Measurements from ENCODE around the gene ADH7. TPM values are rescaled to one million over a fixed set of nuclear protein-coding genes. Genes with fewer than 3 reads are reported as not detected.
A peak's percentile ranks its signal among the peaks of the same experiment; 100 is the strongest.

Gene ADH7
- total and polyA plus RNA-seq, 2 of the 13 experiments (the other 11 are each of a cell fraction or from before 2014, with no cell fraction given) = not detected

DNA sequence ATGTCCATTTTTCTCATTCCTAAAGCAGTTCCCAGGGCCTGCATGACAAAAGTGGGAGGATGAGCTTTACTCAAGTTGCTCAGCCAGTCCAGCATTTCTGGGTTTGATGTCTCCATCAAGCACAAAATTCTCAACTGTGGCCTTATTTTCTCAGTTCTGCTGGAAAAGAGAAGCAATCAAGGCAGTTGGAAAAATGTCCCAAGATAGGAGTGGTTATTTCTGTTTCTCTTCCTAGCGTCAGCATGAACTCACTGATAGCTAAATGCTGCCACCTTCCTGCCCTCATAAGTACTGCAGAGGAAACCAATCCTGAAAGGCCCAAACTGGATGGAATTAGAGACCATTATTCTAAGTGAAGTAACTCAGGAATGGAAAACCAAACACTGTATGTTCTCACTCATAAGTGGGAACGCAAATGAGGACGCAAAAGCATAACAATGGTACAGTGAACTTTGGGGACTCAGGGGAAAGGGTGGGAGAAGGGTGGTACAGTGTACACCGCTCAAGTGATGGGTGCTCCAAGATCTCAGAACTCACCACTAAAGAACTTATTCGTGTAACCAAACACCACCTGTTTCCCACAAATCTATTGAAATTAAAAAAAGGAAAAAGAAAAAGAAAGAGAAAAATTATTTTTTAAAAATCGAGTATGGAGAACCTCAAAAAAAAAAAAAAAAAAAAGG, 29.6 kb downstream of the ADH7 start (continued):
- TF ChIP-seq HNRNPUL1 (IDR thresholded peaks at IDR 0.05; ENCODE audit: low read depth, low read length) = no peak
- TF ChIP-seq SALL1 (CRISPR knock-in tag; IDR thresholded peaks at IDR 0.05) = peak; percentile 44; the same call in 1 of the 2 replicates
- 0 out of 2 replicates have a peak, but pooled peaks have one; percentile 16 for TF ChIP-seq HDAC2 (CRISPR knock-in tag; IDR thresholded peaks at IDR 0.05)
- TF ChIP-seq NCOA2 (CRISPR knock-in tag; IDR thresholded peaks at IDR 0.05) = no peak
- TF ChIP-seq ZUFSP (CRISPR knock-in tag; IDR thresholded peaks at IDR 0.05; ENCODE audit: borderline replicate concordance) = no peak
- 0 out of 2 replicates have a peak, but pooled peaks have one; percentile 23 for TF ChIP-seq NR2C2 (CRISPR knock-in tag; IDR thresholded peaks at IDR 0.05; ENCODE audit: borderline replicate concordance)
- TF ChIP-seq BHLHE40 (IDR thresholded peaks at IDR 0.05; ENCODE audit: low read length) = no peak
- no peak for TF ChIP-seq ZBTB4 (CRISPR knock-in tag; IDR thresholded peaks at IDR 0.05; ENCODE audit: borderline replicate concordance)
- TF ChIP-seq, protein P1, sequence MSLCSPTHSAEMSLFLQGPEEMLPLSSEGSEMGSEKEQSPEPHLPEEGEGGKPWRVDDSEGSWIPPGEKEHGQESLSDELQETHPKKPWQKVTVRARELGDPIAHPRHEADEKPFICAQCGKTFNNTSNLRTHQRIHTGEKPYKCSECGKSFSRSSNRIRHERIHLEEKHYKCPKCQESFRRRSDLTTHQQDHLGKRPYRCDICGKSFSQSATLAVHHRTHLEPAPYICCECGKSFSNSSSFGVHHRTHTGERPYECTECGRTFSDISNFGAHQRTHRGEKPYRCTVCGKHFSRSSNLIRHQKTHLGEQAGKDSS (CRISPR knock-in tag; IDR thresholded peaks at IDR 0.05; ENCODE audit: borderline replicate concordance, low read depth) = no peak
- TF ChIP-seq USF2 (IDR thresholded peaks at IDR 0.05; ENCODE audit: low read depth, low read length) = no peak
- no peak for TF ChIP-seq USF2 (CRISPR knock-in tag; IDR thresholded peaks at IDR 0.05; ENCODE audit: borderline replicate concordance)
- TF ChIP-seq GATAD1 (CRISPR knock-in tag; IDR thresholded peaks at IDR 0.05) = peak; percentile 38; the same call in 1 of the 2 replicates
- no peak for TF ChIP-seq ZKSCAN8 (CRISPR knock-in tag; IDR thresholded peaks at IDR 0.05; ENCODE audit: borderline replicate concordance)
- TF ChIP-seq ERF (CRISPR knock-in tag; IDR thresholded peaks at IDR 0.05) = peak; percentile 66; the same call in 1 of the 2 replicates
- 0 out of 2 replicates have a peak, but pooled peaks have one; percentile 44 for TF ChIP-seq NFKBIZ (CRISPR knock-in tag; IDR thresholded peaks at IDR 0.05)
- TF ChIP-seq, protein P2, sequence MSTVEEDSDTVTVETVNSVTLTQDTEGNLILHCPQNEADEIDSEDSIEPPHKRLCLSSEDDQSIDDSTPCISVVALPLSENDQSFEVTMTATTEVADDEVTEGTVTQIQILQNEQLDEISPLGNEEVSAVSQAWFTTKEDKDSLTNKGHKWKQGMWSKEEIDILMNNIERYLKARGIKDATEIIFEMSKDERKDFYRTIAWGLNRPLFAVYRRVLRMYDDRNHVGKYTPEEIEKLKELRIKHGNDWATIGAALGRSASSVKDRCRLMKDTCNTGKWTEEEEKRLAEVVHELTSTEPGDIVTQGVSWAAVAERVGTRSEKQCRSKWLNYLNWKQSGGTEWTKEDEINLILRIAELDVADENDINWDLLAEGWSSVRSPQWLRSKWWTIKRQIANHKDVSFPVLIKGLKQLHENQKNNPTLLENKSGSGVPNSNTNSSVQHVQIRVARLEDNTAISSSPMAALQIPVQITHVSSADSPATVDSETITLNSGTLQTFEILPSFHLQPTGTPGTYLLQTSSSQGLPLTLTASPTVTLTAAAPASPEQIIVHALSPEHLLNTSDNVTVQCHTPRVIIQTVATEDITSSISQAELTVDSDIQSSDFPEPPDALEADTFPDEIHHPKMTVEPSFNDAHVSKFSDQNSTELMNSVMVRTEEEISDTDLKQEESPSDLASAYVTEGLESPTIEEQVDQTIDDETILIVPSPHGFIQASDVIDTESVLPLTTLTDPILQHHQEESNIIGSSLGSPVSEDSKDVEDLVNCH (CRISPR knock-in tag; IDR thresholded peaks at IDR 0.05) = no peak

Measured in HepG2 (cell line).